Measurements from ENCODE around the gene OR6N2. TPM values are rescaled to one million over a fixed set of nuclear protein-coding genes. Genes with fewer than 3 reads are reported as not detected.

The OR6N2 gene
- total and polyA plus RNA-seq, 2 experiments from 2014 or later: not detected

- TF ChIP-seq ZNF462 (CRISPR knock-in tag; IDR thresholded peaks at IDR 0.05) (no peak), ZNF114 (CRISPR knock-in tag; IDR thresholded peaks at IDR 0.05) (no peak), EZH2phosphoT487 (IDR thresholded peaks at IDR 0.05; ENCODE audit: unreplicated experiment) (no peak), POLR2AphosphoS5 (IDR thresholded peaks at IDR 0.05; ENCODE audit: low read depth) (no peak), STAT1 (IDR thresholded peaks at IDR 0.05; ENCODE audit: unreplicated experiment) (no peak)
- TF ChIP-seq, protein P1, sequence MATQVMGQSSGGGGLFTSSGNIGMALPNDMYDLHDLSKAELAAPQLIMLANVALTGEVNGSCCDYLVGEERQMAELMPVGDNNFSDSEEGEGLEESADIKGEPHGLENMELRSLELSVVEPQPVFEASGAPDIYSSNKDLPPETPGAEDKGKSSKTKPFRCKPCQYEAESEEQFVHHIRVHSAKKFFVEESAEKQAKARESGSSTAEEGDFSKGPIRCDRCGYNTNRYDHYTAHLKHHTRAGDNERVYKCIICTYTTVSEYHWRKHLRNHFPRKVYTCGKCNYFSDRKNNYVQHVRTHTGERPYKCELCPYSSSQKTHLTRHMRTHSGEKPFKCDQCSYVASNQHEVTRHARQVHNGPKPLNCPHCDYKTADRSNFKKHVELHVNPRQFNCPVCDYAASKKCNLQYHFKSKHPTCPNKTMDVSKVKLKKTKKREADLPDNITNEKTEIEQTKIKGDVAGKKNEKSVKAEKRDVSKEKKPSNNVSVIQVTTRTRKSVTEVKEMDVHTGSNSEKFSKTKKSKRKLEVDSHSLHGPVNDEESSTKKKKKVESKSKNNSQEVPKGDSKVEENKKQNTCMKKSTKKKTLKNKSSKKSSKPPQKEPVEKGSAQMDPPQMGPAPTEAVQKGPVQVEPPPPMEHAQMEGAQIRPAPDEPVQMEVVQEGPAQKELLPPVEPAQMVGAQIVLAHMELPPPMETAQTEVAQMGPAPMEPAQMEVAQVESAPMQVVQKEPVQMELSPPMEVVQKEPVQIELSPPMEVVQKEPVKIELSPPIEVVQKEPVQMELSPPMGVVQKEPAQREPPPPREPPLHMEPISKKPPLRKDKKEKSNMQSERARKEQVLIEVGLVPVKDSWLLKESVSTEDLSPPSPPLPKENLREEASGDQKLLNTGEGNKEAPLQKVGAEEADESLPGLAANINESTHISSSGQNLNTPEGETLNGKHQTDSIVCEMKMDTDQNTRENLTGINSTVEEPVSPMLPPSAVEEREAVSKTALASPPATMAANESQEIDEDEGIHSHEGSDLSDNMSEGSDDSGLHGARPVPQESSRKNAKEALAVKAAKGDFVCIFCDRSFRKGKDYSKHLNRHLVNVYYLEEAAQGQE (IDR thresholded peaks at IDR 0.05; ENCODE audit: unreplicated experiment): no peak
These were observed 20.4 kb upstream of the OR6N2 start (continued) for GRCh38 chr1:158801396-158801795.

DNA sequence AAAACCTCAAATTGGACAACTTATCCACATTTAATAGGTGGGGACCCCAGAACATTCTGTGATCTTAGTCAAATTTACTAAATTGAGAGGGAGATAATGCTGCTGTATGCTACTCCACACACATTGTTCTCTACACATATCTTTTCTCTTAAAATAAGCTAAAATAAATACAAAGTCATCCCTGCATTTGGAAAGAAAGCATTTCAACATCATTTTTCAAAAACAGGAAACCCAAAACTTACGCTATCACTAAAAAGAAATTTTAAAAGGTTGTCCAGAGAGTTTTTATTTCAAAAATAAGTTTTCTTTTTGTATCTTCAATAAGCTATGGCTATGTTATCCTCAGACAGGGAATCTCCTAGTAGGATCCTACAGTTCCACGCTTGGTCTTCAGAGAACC is 19.5 kb upstream of the OR6N2 start:
- Histone ChIP-seq H3K4me3 (no peak overlapping the region), H3K4me1 (ENCODE audit: insufficient read depth) (no peaks in the 10 kb centered on the region), H2AFZ (no peak overlapping the region), H3K36me3 (ENCODE audit: insufficient read depth) (no peaks in the 10 kb centered on the region), H4K20me1 (replicated peaks; ENCODE audit: insufficient read depth) (no peaks in the 10 kb centered on the region), H3K27ac (ENCODE audit: low read depth) (no peak overlapping the region), H3K9me2 (ENCODE audit: insufficient read depth) (no peaks in the 10 kb centered on the region), H3K79me2 (replicated peaks; ENCODE audit: insufficient read depth) (no peaks in the 10 kb centered on the region), H3K4me2 (no peak overlapping the region), H3F3A (replicated peaks; ENCODE audit: low read depth) (no peaks in the 10 kb centered on the region), H3K27me3 (ENCODE audit: insufficient read depth) (no peaks in the 10 kb centered on the region)
- no peak for DNase-seq (ENCODE audit: low spot score)
- Mint-ChIP-seq H3K4me3 (no peak overlapping the region), H3K27ac (no peak overlapping the region), H3K9me3 (no peaks in the 10 kb centered on the region), H3K36me3 (ENCODE audit: low read depth) (no peaks in the 10 kb centered on the region), H3K27me3 (ENCODE audit: insufficient read depth, low read depth, poor library complexity) (peaks cover 2% of the 10 kb centered on the region), H3K4me1 (no peaks in the 10 kb centered on the region)
- ATAC-seq: no peak
- TF ChIP-seq ZNF114 (CRISPR knock-in tag; IDR thresholded peaks at IDR 0.05) (no peak), CREB1 (CRISPR knock-in tag; IDR thresholded peaks at IDR 0.05; ENCODE audit: low read depth) (no peak), ZNF331 (CRISPR knock-in tag; IDR thresholded peaks at IDR 0.05; ENCODE audit: low read depth) (no peak), NANOG (IDR thresholded peaks at IDR 0.05; ENCODE audit: borderline replicate concordance) (no peak), JUNB (IDR thresholded peaks at IDR 0.05; ENCODE audit: unreplicated experiment) (no peak), STAT1 (IDR thresholded peaks at IDR 0.05; ENCODE audit: unreplicated experiment) (no peak), CTCF (conservative IDR thresholded peaks at IDR 0.05; ENCODE audit: low read depth in 2 of 2) (no peak)
